ENCODE measurements around the gene KRT83.

DNA sequence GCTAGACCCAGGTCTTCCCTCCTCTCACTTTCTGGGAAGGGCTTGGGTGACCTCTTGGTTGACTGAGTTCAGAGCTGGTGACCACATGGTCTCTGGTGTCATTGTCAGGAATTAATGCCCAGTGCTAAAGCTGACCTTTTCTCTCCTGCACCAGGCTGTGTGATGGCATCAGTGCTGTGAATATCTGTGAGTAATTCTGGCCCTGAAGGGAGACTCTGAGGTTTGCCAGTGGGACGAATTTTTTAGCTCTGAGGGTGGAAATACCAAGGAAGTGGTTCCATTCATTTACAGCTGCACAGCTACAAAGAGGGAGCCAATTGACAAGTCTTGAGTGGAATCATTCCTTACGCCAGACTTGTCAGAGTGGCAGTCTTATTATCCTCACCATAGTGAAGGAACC, 53.0 kb downstream of the KRT83 start:
- TF ChIP-seq POLR2A (IDR thresholded peaks at IDR 0.05; ENCODE audit: low read depth, low read length) (no peak), TAF1 (IDR thresholded peaks at IDR 0.05; ENCODE audit: borderline replicate concordance, low read depth, low read length) (no peak), POLR2AphosphoS5 (IDR thresholded peaks at IDR 0.05; ENCODE audit: low read depth, low read length) (no peak)
